Measurements from ENCODE around the gene SPSB1.
"Not testable (repeated sequence)": the region's sequence is repeated elsewhere in the genome, so short reads cannot be mapped to it uniquely, and the experiment has no call there.

- TF ChIP-seq POLR2A, CTCF, POLR2AphosphoS5 (IDR thresholded peaks at IDR 0.05): not testable (repeated sequence)
Observed at GRCh38 chr1:9385392-9385791, 92.7 kb downstream of the SPSB1 start.

Data from prostate gland (tissue), 2 donors.